Heart right ventricle (tissue), 16 donors: ENCODE results near the gene THBD. TPM values are rescaled to one million over a fixed set of nuclear protein-coding genes. Genes with fewer than 3 reads are reported as not detected.
A peak's percentile ranks its signal among the peaks of the same experiment; 100 is the strongest.

ENCODE experiments used
- ATAC-seq, 8 donors: fragments of 200-7000 bp; cut with Tn5 transposase; one replicate each; pipeline ENCODE4 v1.9.1; 2020; ENCODE audit warnings: mild to moderate bottlenecking in 8 of 8, moderate library complexity in 8 of 8, moderate number of reproducible peaks in 1 of 8
- DNase-seq, 2 donors: peaks; one replicate each; pipeline ENCODE4 v3.0.0-alpha.2; 2020
- H3K27ac ChIP-seq, 10 donors: fragments of 200-600 bp; sonication (generic) in 2 of 10; one replicate each; pipeline versions ENCODE4 v1.5.0 to v1.8.0; 2020 to 2022; ENCODE audit warnings: mild to moderate bottlenecking in 3 of 10
- H3K27me3 ChIP-seq, 7 donors: fragments of 200-600 bp; one replicate each; pipeline ENCODE4 v1.8.0; 2021 to 2022; ENCODE audit warnings: mild to moderate bottlenecking in 2 of 7
- H3K36me3 ChIP-seq, 9 donors: fragments of 200-600 bp; sonication (generic) in 1 of 9; one replicate each; pipeline versions ENCODE4 v1.5.0 to v1.8.0; 2020 to 2022; ENCODE audit warnings: mild to moderate bottlenecking in 2 of 9
- H3K4me1 ChIP-seq, 9 donors: fragments of 200-600 bp; sonication (generic) in 1 of 9; one replicate each; pipeline versions ENCODE4 v1.5.0 to v1.8.0; 2020 to 2022; ENCODE audit warnings: mild to moderate bottlenecking in 4 of 9
- H3K4me3 ChIP-seq, 10 donors: fragments of 200-600 bp; sonication (generic) in 2 of 10; one replicate each; pipeline versions ENCODE4 v1.5.0 to v1.8.0; 2020 to 2022; ENCODE audit warnings: mild to moderate bottlenecking in 7 of 10, moderate library complexity in 2 of 10
- H3K9me3 ChIP-seq, 11 donors: fragments of 200-600 bp in 10 of 11; sonication (generic) in 2 of 11; one replicate each; pipeline versions ENCODE4 v1.5.0 to v1.8.0; 2013 to 2022; ENCODE audit warnings: mild to moderate bottlenecking in 2 of 11, control low read depth in 1 of 11, moderate library complexity in 1 of 11
- CTCF ChIP-seq, 9 donors: fragments of 200-600 bp; sonication (generic) in 2 of 9; IDR thresholded peaks; one replicate each; pipeline versions ENCODE4 v1.5.0 to v1.8.0; 2021 to 2022; ENCODE audit warnings: antibody characterized with exemption in 9 of 9, mild to moderate bottlenecking in 5 of 9, moderate library complexity in 1 of 9
- WGBS, 2 donors: extraction: QIAGEN DNeasy Blood & Tissue Kit; methylation state at CpG; one replicate each; pipeline ENCODE4 v1.1.7; 2013; ENCODE audit warnings: inconsistent platforms in 1 of 2; 5-methylcytosine and 5-hydroxymethylcytosine counted together
- intact Hi-C, 10 donors: fragments of 100-400 bp; cut with DNase I; formaldehyde crosslinking; loops; one replicate each; pipeline versions ENCODE4 v1.11.1 to v1.14.2; 2022
- polyA plus RNA-seq, 2 donors: library from polyadenylated mRNA; stranded (reverse); fragments of 200-250 nt; gene quantifications; one replicate each; pipeline ENCODE4 v1.2.3, GENCODE V29; 2013
- total RNA-seq, 10 donors: library from RNA; stranded (reverse); fragmentation: NEBNext Ultra II Directional in 3 of 10; extraction: Animal tissue kit (Norgen Biotek cat#: 25700) in 3 of 10; gene quantifications; one replicate each; pipeline versions ENCODE4 v1.2.1 to v1.2.4, GENCODE V29; 2021 to 2023
- donor health status: Arrhythmogenic right ventricular cardiomyopathy.
- donor health status: ischemic (EF 13 %, LVEDD 7.1; RV severe dilation, severe dysfunction).
- donor health status: healthy with polysubstance abuse.
- donor health status: DM: no; HTN: yes; CAD: no.
- donor health status: DM: no; HTN: no; CAD: no.
- donor health status: ischemic (EF 25% LVEDD 6.9; RV normal size, moderate dysfunction).
- donor health status: ischemic (EF 25% LVEDD 5.7; RV mildly dilated, moderate dysfunction).
- donor health status: healthy.
- donor health status: DM: yes; HTN: yes; CAD: no.
- donor health status: Ischemic cardiomyopathy.
- donor health status: ischemic (EF 35%, LVEDD 5.7; RV mildly dilated, moderate dysfunction).
- donor health status: nonischemic (EF 11% LVEDD 7.7; RV severe dilation, severe dysfunction).
- donor health status: DM: yes; HTN: yes; CAD: no.
- donor health status: PGD.
- donor health status: ischemic (EF 29% LVEDD 5.4; RV normal size, mild dysfunction).
- donor health status: nonischemic (EF 23%, LVEDD 6.1; RV moderate dilation, normal function).

The THBD gene
- total and polyA plus RNA-seq, 12 donors, result 11.1 to 61.0 (median 17.4) TPM

GRCh38 chr20:23093613-23094012 lies 44.1 kb upstream of the THBD start:
- H3K27me3 ChIP-seq, result no peaks in the 10 kb centered on the region
- WGBS, 2 donors, result 65 to 75% methylated on average over 3 of the region's 3 CpGs
- H3K9me3 ChIP-seq, result no peaks in the 10 kb centered on the region
- intact Hi-C loops, result no loop called here
- H3K36me3 ChIP-seq, result no peaks in the 10 kb centered on the region
- no peak for TF ChIP-seq CTCF (IDR thresholded peaks at IDR 0.05)
- DNase-seq, result no peak
- no peak overlapping the region for H3K27ac ChIP-seq
- H3K4me3 ChIP-seq, result no peak overlapping the region
- no peak for ATAC-seq
- peaks cover 4 to 61% (median 16%) of the 10 kb centered on the region in 9 donors for H3K4me1 ChIP-seq

DNA sequence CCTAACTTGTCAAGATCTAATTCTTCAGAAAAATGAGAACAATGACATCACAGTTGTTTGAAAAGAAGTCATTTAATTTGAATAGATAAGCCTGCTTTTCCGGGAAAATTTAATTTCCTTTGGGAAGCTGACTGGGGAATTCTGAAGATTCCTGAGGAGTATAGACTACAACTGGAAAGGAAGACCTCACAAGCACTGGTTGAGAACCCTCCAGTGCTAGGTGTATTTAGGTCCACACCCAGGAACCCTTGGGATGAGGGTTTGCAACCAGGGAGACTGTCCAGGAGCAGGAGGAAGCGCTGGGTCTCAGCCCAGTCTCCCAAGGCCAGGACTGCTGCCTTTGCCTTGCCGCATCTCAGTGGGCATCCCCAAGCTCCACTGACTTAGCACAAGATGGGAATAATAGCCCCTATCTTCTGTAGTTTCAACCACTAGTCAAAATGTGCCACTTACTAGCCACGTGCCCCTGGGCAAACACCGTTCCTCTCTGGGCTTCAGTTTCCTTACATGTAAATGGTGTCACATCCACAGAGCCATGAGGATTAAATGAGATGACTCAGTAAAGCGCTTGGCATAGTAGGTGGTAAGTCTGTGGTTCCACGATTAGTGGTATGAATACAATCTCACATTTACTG lies 43.5 kb upstream of the THBD start:
- H3K9me3 ChIP-seq, result no peaks in the 10 kb centered on the region
- ATAC-seq (peak in 3 of 8 donors; percentile 31 to 50 (median 36)), DNase-seq (no peak)
- H3K4me1 ChIP-seq, result peaks cover 4 to 60% (median 18%) of the 10 kb centered on the region in 9 donors
- peak overlapping the region in 5 of 10 donors; percentile 9 to 67 (median 37) for H3K27ac ChIP-seq
- intact Hi-C loops, result no loop called here
- H3K27me3 ChIP-seq, result no peaks in the 10 kb centered on the region
- TF ChIP-seq CTCF (IDR thresholded peaks at IDR 0.05), result no peak
- H3K36me3 ChIP-seq, result no peaks in the 10 kb centered on the region
- 78 to 82% methylated on average over 7 of the region's 7 CpGs for WGBS, 2 donors
- H3K4me3 ChIP-seq, result no peak overlapping the region

DNA sequence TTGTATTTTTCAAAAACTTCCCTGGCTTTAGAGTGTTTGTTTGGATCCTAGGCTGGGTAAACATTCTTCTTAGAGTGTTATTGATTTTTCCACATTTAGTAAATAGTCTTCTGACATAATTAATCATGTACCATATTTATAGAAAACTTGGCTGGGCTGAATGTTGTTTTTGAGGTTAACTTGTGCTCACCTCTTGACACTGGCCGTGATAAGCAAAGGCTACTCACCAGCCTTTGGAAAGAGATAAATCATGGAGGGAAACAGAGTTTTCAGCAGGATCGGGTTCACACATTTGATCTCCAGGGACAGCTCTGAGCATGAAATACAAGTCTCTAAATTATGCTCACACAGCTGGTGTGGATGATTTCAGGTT lies 42.9 kb upstream of the THBD start:
- Histone ChIP-seq H3K9me3 (no peaks in the 10 kb centered on the region), H3K4me3 (no peak overlapping the region), H3K4me1 (peaks cover 9 to 61% (median 24%) of the 10 kb centered on the region in 9 donors), H3K36me3 (no peaks in the 10 kb centered on the region), H3K27me3 (no peaks in the 10 kb centered on the region), H3K27ac (peak overlapping the region in 4 of 10 donors; percentile 31 to 67 (median 42))
- WGBS, 2 donors, result 31 to 32% methylated on average over 2 of the region's 2 CpGs
- no peak for DNase-seq
- TF ChIP-seq CTCF (IDR thresholded peaks at IDR 0.05), result no peak
- peak in 1 of 8 donors; percentile 16 for ATAC-seq
- intact Hi-C loops, result no loop called here

- DNase-seq (no peak), ATAC-seq (peak in 3 of 8 donors; percentile 9 to 28 (median 10))
- no peaks in the 10 kb centered on the region for H3K27me3 ChIP-seq
- whole genome bisulfite sequencing, 2 donors, result 52 to 55% methylated on average over 8 of the region's 8 CpGs
- no peaks in the 10 kb centered on the region for H3K36me3 ChIP-seq
- no peaks in the 10 kb centered on the region for H3K9me3 ChIP-seq
- H3K27ac ChIP-seq, result peak overlapping the region in 4 of 10 donors; percentile 31 to 67 (median 42)
- H3K4me3 ChIP-seq, result no peak overlapping the region
- intact Hi-C loops, result no loop called here
- no peak for TF ChIP-seq CTCF (IDR thresholded peaks at IDR 0.05)
- peaks cover 12 to 61% (median 30%) of the 10 kb centered on the region in 9 donors for H3K4me1 ChIP-seq
Observed at GRCh38 chr20:23091721-23092383, 42.4 kb upstream of the THBD start.
